Bronchial epithelial cell (primary cell): Measurements from ENCODE around the gene VAV1. TPM values are rescaled to one million over a fixed set of nuclear protein-coding genes. Genes with fewer than 3 reads are reported as not detected.
A peak's percentile ranks its signal among the peaks of the same experiment; 100 is the strongest.

Source experiments
- DNase-seq: peaks from one replicate; pipeline ENCODE4 v3.0.0-alpha.2; 2010; ENCODE audit warnings: low read depth
- FAIRE-seq: peaks from 2 replicates; lab custom pipeline; 2011; peaks lifted over from hg19 to GRCh38; lab: Jason Lieb, UNC
- H3K27me3 ChIP-seq: 2 replicates; pipeline ENCODE4 v1.5.1; 2011; ENCODE audit warnings: low read length; ENCODE audit not compliant: control insufficient read depth, insufficient read depth
- H3K36me3 ChIP-seq: 2 replicates; pipeline ENCODE4 v1.5.1; 2011; ENCODE audit warnings: low read length; ENCODE audit not compliant: control insufficient read depth, insufficient read depth
- H3K4me3 ChIP-seq: 2 replicates; pipeline ENCODE4 v1.5.1; 2011; ENCODE audit warnings: mild to moderate bottlenecking, low read depth, low read length, control low read depth
- CTCF ChIP-seq: IDR thresholded peaks from 2 replicates; pipeline ENCODE4 v1.5.1; 2011; ENCODE audit warnings: mild to moderate bottlenecking, moderate library complexity, low read length, control low read depth, inconsistent platforms; ENCODE audit not compliant: insufficient read depth, severe bottlenecking
- total RNA-seq: library from RNA; depleted of rRNA; stranded (reverse); fragments of >200 nt; gene quantifications from 2 replicates; pipeline ENCODE4 v1.2.1, GENCODE V29; 2014

VAV1 gene
- total RNA-seq, 1 donor from 2014 or later, result 0.53 TPM

- H3K36me3 ChIP-seq, result peaks cover 21% of the 10 kb centered on the region
- FAIRE-seq (no peak), DNase-seq (no peak)
- H3K4me3 ChIP-seq, result peak overlapping the region; percentile 94
- no peak for TF ChIP-seq CTCF
- H3K27me3 ChIP-seq, result no peaks in the 10 kb centered on the region
Measured at GRCh38 chr19:6739883-6740588, 32.5 kb upstream of the VAV1 start.

GRCh38 chr19:6740589-6741343 lies 31.7 kb upstream of the VAV1 start:
- H3K4me3 ChIP-seq, result peak overlapping the region; percentile 94
- TF ChIP-seq CTCF, result no peak
- H3K36me3 ChIP-seq, result peaks cover 23% of the 10 kb centered on the region
- DNase-seq, result peak; percentile 37
- FAIRE-seq, result no peak
- no peaks in the 10 kb centered on the region for H3K27me3 ChIP-seq

GRCh38 chr19:6743066-6743465 lies 29.4 kb upstream of the VAV1 start:
- Histone ChIP-seq H3K4me3 (no peak overlapping the region), H3K27me3 (no peaks in the 10 kb centered on the region), H3K36me3 (peaks cover 34% of the 10 kb centered on the region)
- TF ChIP-seq CTCF, result no peak
- no peak for FAIRE-seq
- DNase-seq, result no peak

- Histone ChIP-seq H3K36me3 (peaks cover 36% of the 10 kb centered on the region), H3K4me3 (no peak overlapping the region), H3K27me3 (no peaks in the 10 kb centered on the region)
- no peak for TF ChIP-seq CTCF
- no peak for FAIRE-seq
- DNase-seq, result no peak
Measured at GRCh38 chr19:6743714-6744380, 28.7 kb upstream of the VAV1 start.

- FAIRE-seq (peak; percentile 13), DNase-seq (peak; percentile 77)
- H3K4me3 ChIP-seq, result no peak overlapping the region
- no peak for TF ChIP-seq CTCF
- H3K36me3 ChIP-seq, result peaks cover 39% of the 10 kb centered on the region
- H3K27me3 ChIP-seq, result no peaks in the 10 kb centered on the region
Measured at GRCh38 chr19:6744381-6745301, 27.9 kb upstream of the VAV1 start.
